HG02759 (cell line): Measurements from ENCODE around the gene SRL.
"Not testable (repeated sequence)": the region's sequence is repeated elsewhere in the genome, so short reads cannot be mapped to it uniquely, and the experiment has no call there.

Source experiments
- ATAC-seq: cut with Tn5 transposase; IDR thresholded peaks from one replicate; pipeline ENCODE4 v1.9.1; 2021; ENCODE audit warnings: mild to moderate bottlenecking, moderate library complexity; ENCODE audit not compliant: unreplicated experiment

Gene SRL

GRCh38 chr16:4261557-4262172 lies 19.8 kb upstream of the SRL start:
- no peak for ATAC-seq

- no peak for ATAC-seq
These were observed 18.5 kb upstream of the SRL start for GRCh38 chr16:4260360-4260759.

- ATAC-seq = no peak
These were observed 16.0 kb upstream of the SRL start for GRCh38 chr16:4257646-4258556.

- peak; percentile 94 for ATAC-seq
These were observed 11.7 kb upstream of the SRL start for GRCh38 chr16:4253394-4254150.

GRCh38 chr16:4253012-4253393 lies 11.1 kb upstream of the SRL start:
- ATAC-seq = not testable (repeated sequence)

GRCh38 chr16:4249530-4250308 lies 7.8 kb upstream of the SRL start:
- ATAC-seq = no peak

- no peak for ATAC-seq
These were observed 5.5 kb upstream of the SRL start for GRCh38 chr16:4247460-4247784.

GRCh38 chr16:4246777-4247459 lies 5.0 kb upstream of the SRL start:
- ATAC-seq = no peak

GRCh38 chr16:4245077-4245791 lies 3.4 kb upstream of the SRL start:
- ATAC-seq = no peak

DNA sequence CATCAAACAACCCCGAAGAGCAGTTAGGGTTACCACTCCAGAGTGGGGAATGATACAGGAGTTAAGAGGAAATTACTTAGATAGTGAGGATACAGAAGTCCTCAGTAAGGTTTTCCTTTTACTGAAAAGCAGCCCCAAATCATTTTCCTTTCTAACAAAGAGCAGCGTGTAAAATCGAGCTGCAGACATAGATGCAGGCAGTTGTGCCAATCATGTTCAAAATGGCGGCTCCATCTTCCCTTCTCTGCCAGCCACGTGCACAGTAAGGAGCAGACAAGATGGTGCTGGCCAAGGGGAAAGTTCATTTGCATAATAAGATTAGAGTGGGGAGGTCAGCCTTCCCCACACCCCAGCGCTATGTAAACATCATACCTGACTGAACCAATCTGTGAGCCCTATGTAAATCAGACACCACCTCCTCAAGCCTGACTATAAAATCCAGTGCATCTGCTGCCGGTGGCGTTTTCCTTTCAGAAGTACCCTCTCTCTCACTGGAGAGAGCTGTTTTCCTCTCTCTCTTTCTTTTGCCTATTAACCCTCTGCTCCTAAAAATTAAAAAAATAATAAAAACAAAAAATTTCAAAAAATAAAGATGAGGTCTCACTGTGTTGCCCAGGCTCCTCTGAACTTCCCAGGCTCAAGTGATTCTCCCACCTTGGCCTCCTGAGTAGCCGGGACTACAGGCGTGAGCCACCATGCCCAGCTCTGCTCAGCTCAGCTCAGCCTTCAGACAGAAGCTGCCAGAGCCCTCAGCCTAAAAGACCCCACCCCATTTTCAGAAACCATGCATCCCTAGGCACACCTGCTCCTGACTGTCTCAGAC lies 2.6 kb upstream of the SRL start:
- ATAC-seq = no peak

GRCh38 chr16:4241258-4241927 lies 487 bp downstream of the SRL start:
- ATAC-seq = no peak

DNA sequence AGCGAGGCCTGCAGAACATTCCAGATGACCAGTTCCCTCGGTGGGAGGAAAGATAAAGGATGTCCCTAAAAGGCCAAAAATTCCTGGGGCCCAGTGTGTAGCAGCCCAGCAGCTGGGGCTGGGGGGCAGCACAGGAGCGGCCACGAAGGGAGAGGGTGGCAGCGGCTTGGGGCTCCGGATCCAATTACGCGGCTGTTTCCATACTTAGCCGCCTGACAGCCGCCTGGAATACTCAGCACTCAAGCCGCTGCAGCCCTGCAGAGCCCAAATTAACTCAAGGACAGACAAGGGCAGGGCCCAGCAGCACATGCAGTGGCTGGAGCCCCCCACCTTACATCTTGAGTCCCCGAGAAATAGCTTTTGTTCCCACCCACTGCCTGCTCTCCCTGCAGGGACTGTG lies 1.3 kb downstream of the SRL start:
- ATAC-seq = no peak

DNA sequence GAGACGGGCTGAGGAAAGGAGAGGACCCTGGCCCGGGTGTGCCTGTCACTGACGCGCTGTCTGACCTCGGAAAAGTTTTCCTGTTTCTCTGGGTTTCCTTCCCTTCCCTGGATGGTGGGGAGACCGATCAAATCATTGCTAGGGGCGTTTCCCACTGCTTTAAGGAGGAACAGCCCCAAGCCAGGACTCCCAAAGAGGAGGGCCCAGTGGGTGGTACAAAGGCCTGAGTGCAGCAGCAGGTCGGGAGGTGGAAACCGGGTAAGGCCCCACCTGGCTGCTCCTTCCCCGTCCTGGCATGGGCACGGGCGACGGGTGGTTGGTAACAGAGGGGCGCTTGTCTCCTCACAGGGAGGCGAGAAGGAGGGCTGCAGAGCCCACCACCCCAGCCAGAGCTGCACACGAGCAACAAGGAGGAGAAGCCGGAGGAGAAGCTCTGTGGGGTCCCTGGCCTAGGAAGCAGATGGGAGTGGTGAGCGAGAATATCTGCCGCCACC lies 2.2 kb downstream of the SRL start:
- ATAC-seq = no peak

GRCh38 chr16:4239020-4239419 lies 2.9 kb downstream of the SRL start:
- ATAC-seq = no peak

- no peak for ATAC-seq
These were observed 8.4 kb downstream of the SRL start for GRCh38 chr16:4233431-4233830.

DNA sequence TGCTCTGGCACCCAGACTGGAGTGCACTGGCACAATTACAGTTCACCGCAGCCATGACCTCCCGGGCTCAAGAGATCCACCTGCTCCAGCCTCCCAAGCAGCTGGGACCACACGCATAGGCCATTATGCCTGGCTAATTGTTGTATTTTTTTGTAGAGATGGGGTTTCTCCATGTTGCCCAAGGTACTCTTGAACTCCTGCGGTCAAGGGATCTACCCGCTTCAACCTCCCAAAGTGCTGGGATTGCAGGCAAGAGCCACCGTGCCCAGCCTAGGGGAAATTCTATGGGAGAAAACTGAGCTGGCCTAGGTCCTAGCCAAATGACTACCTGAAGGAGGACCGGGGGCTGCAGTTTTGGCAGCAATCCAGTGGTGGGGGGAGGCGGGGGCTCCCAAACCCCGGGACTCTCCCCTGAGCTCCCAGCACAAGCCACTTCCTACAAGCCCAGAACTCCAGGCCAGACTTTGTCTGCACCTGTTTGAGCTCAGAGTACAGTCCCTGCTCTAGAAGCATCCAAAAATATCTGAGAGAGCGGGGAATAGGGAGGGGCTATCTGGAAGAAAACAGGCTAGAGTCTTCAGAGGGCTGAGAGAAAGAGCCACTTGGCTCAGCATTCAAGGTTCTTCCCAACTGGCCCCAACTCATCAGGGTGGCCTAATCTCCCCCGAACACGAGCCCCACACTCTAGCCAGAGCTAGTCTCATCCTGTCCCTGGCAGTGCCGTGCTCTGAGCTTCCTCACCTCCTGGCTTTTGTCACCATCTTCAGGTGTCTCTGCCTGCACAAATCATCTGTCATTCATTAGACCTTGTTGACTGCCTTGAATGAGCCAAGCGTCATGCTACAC lies 9.1 kb downstream of the SRL start:
- ATAC-seq = no peak

DNA sequence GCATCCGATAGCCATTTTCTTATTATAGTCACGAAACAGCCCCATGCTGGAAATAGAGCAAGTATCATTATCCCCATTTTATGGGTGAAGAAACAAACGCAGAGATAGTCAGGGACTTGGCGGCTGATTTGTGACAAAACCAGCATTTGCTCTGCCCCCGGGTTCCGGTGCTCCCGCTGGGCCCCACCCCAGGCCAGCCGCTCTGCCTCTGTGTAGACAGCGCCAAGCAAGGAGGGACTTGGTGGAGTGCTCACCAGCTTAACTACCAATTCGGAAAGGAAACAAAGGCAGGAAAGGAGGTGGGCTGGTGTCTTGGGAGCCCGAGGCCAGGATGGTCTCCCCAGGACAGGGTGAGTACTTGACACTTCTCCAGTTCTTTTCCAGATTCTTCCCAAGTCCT lies 10.0 kb downstream of the SRL start:
- no peak for ATAC-seq
